GM18498 (cell line): ENCODE data around the gene ARMC8.

Experiments
- ATAC-seq: cut with Tn5 transposase; IDR thresholded peaks from one replicate; pipeline ENCODE4 v1.9.1; 2021; ENCODE audit warnings: mild to moderate bottlenecking, moderate library complexity; ENCODE audit not compliant: unreplicated experiment

The ARMC8 gene

DNA sequence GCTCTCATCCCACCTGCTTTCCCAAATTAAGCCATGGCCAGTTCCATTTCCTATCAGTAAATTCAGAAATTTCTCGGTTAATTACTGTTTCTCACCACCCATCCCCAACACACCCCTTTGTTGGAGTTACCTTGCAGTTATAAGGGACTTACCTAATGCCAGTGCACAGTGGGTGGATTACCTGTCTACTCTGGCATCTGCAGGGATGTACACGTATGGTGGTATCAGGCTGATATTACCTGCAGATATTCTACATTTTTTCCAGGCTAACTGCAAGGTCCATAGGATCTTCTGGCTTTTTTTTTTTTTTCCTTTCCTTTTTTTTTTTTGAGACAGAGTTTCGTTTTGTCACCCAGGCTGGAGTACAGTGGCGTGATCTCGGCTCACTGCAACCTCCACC is 153.4 kb downstream of the ARMC8 start:
- no peak for ATAC-seq

DNA sequence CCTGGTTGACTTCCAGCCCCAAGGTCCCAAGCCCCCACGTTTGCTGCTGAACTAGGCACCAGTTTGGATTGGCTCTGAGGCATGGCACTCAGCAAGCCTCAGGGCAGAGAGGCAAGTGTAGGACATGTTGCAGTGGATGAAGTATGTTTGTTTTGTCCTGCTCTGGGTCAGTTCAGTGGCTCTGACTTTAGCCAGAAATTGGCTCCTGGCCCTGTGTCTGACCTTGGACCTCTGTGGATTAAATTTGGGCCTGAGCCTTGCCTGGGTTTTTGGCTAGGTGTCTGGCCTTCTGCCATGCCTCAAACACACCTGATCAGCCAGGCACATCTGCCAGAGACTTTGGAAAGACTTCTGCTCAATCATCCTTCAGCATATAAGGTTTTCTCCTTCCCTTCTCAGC is 157.7 kb downstream of the ARMC8 start:
- ATAC-seq = no peak
